Smooth muscle cell (in vitro differentiated cells): ENCODE measurements around the gene CCDC47. TPM values are rescaled to one million over a fixed set of nuclear protein-coding genes. Genes with fewer than 3 reads are reported as not detected.
A peak's percentile ranks its signal among the peaks of the same experiment; 100 is the strongest.

Source experiments
- DNase-seq: peaks from one replicate; lab custom pipeline; 2025; ENCODE audit not compliant: unreplicated experiment; lab: John Stamatoyannopoulos, UW
- H2AFZ ChIP-seq: fragments of 200-600 bp; sonication (generic); 2 replicates; pipeline ENCODE4 v1.6.0; 2016; ENCODE audit warnings: antibody characterized with exemption, low read depth, mild to moderate bottlenecking
- H3F3A ChIP-seq: fragments of 200-600 bp; sonication (generic); 2 replicates; pipeline ENCODE4 v1.6.0; 2017; ENCODE audit warnings: antibody characterized with exemption, low read depth
- H3K27ac ChIP-seq: fragments of 200-600 bp; sonication (generic); 2 replicates; pipeline ENCODE4 v1.5.1; 2016; ENCODE audit warnings: low read depth, mild to moderate bottlenecking
- H3K27me3 ChIP-seq: fragments of 200-600 bp; sonication (generic); 2 replicates; pipeline ENCODE4 v1.6.1; 2016; ENCODE audit warnings: low read depth, mild to moderate bottlenecking
- H3K36me3 ChIP-seq: fragments of 200-600 bp; sonication (generic); 2 replicates; pipeline ENCODE4 v1.5.1; 2016; ENCODE audit warnings: low read depth
- H3K4me1 ChIP-seq: fragments of 200-600 bp; sonication (generic); 2 replicates; pipeline ENCODE4 v1.5.1; 2016; ENCODE audit warnings: low read depth
- H3K4me2 ChIP-seq: fragments of 200-600 bp; sonication (generic); 2 replicates; pipeline ENCODE4 v1.6.0; 2016; ENCODE audit warnings: mild to moderate bottlenecking
- H3K4me3 ChIP-seq: fragments of 200-600 bp; sonication (generic); 2 replicates; pipeline ENCODE4 v1.5.1; 2016; ENCODE audit warnings: mild to moderate bottlenecking
- H3K79me2 ChIP-seq: fragments of 200-600 bp; sonication (generic); 2 replicates; pipeline ENCODE4 v1.6.0; 2016; ENCODE audit warnings: low read depth, mild to moderate bottlenecking
- H3K9ac ChIP-seq: fragments of 200-600 bp; sonication (generic); 2 replicates; pipeline ENCODE4 v1.6.0; 2016; ENCODE audit warnings: low read depth
- H3K9me3 ChIP-seq: fragments of 200-600 bp; sonication (generic); replicated peaks from 2 replicates; pipeline ENCODE4 v1.5.1; 2016; ENCODE audit warnings: low read depth
- H4K20me1 ChIP-seq: fragments of 200-600 bp; sonication (generic); 2 replicates; pipeline ENCODE4 v1.6.0; 2016; ENCODE audit warnings: low read depth
- WGBS: methylation state at CpG from one replicate; pipeline ENCODE4 v1.1.7; 2016; ENCODE audit warnings: low lambda C conversion rate; 5-methylcytosine and 5-hydroxymethylcytosine counted together
- polyA plus RNA-seq: library from polyadenylated mRNA; unstranded; fragments of >200 nt; fragmentation: Nextera tagmentation; extraction: Ambion mirVana; gene quantifications from 2 replicates; pipeline ENCODE4 v1.2.1, GENCODE V29; 2016
- total RNA-seq: library from RNA; depleted of rRNA; stranded (reverse); fragments of >200 nt; gene quantifications from 2 replicates; pipeline ENCODE4 v1.2.3, GENCODE V29; 2014
- TF ChIP-seq, protein P1 (sequence below): fragments of 200-600 bp; sonication (generic); IDR thresholded peaks from 2 replicates; pipeline ENCODE4 v1.5.1; 2017; ENCODE audit warnings: borderline replicate concordance, mild to moderate bottlenecking, antibody characterized with exemption; ENCODE audit not compliant: insufficient read depth, poor library complexity, severe bottlenecking

Gene CCDC47
- total and polyA plus RNA-seq, 2 experiments from 2014 or later: 47.7 to 63.4 TPM

DNA sequence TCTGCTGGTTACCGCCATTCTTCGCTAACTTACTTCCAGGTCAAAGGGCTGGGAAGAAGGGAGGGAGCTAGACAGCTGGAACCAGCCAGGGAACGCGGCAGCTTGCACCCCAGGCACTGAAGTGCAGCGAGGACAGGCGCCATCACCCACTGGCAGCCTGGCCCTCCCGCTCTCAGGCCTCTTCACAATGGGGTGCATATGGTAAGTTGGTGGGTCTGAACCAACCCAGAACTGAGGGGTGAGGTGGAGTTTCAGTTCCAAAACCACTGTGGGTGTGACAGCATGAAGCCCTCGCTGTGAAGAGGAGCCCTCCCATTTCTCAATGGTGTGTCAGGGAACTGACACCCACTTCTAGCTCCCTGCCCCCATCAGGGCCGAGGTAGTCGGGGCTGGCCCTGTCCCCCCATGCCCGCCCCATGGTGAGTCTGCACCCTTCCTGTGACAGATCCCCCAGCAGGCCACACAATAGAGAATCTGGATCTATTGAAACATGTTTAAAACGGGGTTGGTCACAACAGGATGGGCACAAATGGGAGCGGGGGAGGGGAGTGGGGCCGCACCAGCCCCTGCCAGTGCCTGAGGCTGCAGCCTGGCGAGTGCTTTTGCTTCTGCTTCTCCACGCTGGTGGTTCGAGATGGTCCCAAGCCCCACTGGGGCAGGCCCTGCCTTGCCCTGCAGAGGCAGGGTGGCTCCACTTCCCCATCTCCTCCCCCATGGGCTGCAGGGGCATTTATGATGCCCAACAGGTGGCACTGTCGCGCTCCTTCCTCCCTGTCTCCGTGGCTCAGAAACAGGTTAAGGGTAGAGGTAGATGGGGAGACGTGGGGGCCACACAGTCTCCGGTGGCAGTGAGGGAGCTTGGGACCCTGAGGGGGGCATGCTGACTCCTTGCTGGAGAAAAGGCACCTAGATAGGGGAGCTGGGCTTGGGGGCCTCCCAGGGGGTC is 75.8 kb downstream of the CCDC47 start:
- TF ChIP-seq, protein P1, sequence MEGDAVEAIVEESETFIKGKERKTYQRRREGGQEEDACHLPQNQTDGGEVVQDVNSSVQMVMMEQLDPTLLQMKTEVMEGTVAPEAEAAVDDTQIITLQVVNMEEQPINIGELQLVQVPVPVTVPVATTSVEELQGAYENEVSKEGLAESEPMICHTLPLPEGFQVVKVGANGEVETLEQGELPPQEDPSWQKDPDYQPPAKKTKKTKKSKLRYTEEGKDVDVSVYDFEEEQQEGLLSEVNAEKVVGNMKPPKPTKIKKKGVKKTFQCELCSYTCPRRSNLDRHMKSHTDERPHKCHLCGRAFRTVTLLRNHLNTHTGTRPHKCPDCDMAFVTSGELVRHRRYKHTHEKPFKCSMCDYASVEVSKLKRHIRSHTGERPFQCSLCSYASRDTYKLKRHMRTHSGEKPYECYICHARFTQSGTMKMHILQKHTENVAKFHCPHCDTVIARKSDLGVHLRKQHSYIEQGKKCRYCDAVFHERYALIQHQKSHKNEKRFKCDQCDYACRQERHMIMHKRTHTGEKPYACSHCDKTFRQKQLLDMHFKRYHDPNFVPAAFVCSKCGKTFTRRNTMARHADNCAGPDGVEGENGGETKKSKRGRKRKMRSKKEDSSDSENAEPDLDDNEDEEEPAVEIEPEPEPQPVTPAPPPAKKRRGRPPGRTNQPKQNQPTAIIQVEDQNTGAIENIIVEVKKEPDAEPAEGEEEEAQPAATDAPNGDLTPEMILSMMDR: peak; percentile 31

DNA sequence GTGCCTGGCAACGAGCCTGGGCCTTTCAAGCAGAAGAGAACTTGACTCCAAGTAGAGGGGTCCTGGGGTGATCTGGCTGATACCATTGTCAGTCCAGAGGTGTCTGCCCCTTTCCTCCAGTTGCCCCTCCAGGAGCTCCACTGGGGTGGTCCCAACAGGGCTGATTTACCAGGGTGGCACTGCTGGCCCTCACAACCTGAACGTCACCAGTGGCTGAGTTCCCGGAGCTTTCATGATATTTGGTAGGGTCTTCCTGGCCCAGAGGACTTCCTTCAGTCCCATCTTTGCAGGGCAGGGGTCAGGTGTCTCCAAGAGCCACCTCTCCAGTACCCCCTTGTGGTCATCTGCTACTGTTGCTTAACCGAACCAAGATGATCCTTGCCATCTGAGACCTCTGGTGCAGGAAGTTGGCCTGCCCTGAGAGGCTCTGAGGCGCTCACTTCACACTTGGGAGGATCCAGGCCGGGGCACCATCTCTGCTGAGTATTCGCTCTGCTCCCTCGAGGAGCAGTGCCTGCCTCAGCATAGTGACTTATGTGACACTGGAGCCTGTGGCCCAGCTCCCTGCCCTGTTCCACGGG is 76.9 kb downstream of the CCDC47 start:
- Histone ChIP-seq H3K79me2 (no peaks in the 10 kb centered on the region), H3K9ac (no peak overlapping the region), H3K27ac (no peak overlapping the region), H3K9me3 (no peaks in the 10 kb centered on the region), H3K36me3 (no peaks in the 10 kb centered on the region), H4K20me1 (peaks cover 19% of the 10 kb centered on the region), H3K27me3 (no peaks in the 10 kb centered on the region), H3F3A (no peaks in the 10 kb centered on the region), H3K4me1 (peaks cover 11% of the 10 kb centered on the region), H2AFZ (no peak overlapping the region), H3K4me3 (no peak overlapping the region), H3K4me2 (no peak overlapping the region)
- no peak for DNase-seq
- TF ChIP-seq, protein P1: peak; percentile 20
- 87% methylated on average over 9 of the region's 9 CpGs for WGBS

More for the DNA sequence above, 75.8 kb downstream of the CCDC47 start:
- Histone ChIP-seq H2AFZ (no peak overlapping the region), H3K4me3 (no peak overlapping the region), H4K20me1 (peaks cover 20% of the 10 kb centered on the region), H3K4me2 (peak overlapping the region; percentile 95), H3K79me2 (no peaks in the 10 kb centered on the region), H3K27ac (no peak overlapping the region), H3K4me1 (peaks cover 13% of the 10 kb centered on the region), H3F3A (no peaks in the 10 kb centered on the region), H3K27me3 (no peaks in the 10 kb centered on the region), H3K9ac (no peak overlapping the region), H3K9me3 (no peaks in the 10 kb centered on the region), H3K36me3 (no peaks in the 10 kb centered on the region)
- WGBS: 88% methylated on average over 22 of the region's 22 CpGs
- no peak for DNase-seq

DNA sequence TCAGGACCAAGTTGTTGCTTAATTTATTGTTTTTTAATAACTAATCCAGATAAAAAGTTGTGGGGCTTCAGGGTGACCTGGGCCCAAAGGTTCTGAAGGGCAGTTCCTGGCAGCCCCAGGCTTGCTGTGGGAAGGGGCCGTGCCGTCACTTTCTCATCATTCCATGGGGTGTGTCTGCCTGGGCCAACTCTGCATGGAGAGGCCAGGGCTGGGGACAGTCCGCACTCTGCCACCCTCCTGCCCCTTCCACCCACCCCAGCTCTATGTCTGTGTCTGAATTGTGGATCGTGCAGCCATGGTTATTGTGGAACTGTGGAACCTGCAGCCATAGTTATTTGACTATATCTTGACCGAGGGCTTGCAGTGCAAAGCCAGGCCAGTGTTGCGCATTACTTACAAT is 77.5 kb downstream of the CCDC47 start:
- Histone ChIP-seq H3F3A (no peaks in the 10 kb centered on the region), H3K79me2 (no peaks in the 10 kb centered on the region), H3K27me3 (no peaks in the 10 kb centered on the region), H3K36me3 (no peaks in the 10 kb centered on the region), H3K9ac (no peak overlapping the region), H3K9me3 (no peaks in the 10 kb centered on the region), H3K4me1 (peaks cover 7% of the 10 kb centered on the region), H3K4me3 (no peak overlapping the region), H2AFZ (no peak overlapping the region), H4K20me1 (peaks cover 14% of the 10 kb centered on the region), H3K27ac (no peak overlapping the region), H3K4me2 (no peak overlapping the region)
- TF ChIP-seq, protein P1: no peak
- 97% methylated on average over 6 of the region's 6 CpGs for WGBS
- DNase-seq: no peak

Other genes starting within 250 kb of the CCDC47 start
- gene DCAF7, start 223.1 kb downstream of the CCDC47 start, total RNA-seq: 29.8 and 36.8 TPM in 2 replicates
- gene DCAF7, start 223.1 kb downstream of the CCDC47 start, polyA plus RNA-seq: 48.5 and 50.2 TPM in 2 replicates
- gene TACO1, start 172.7 kb downstream of the CCDC47 start, total RNA-seq: 9.6 and 12.7 TPM in 2 replicates
- gene TACO1, start 172.7 kb downstream of the CCDC47 start, polyA plus RNA-seq: 25.1 and 32.3 TPM in 2 replicates
- gene MAP3K3, start 151.2 kb downstream of the CCDC47 start, total RNA-seq: 16.0 and 17.3 TPM in 2 replicates
- gene MAP3K3, start 151.2 kb downstream of the CCDC47 start, polyA plus RNA-seq: 23.6 and 23.8 TPM in 2 replicates
- gene LIMD2, start 73.5 kb downstream of the CCDC47 start, total RNA-seq: 40.7 and 47.9 TPM in 2 replicates
- gene LIMD2, start 73.5 kb downstream of the CCDC47 start, polyA plus RNA-seq: 110 and 124 TPM in 2 replicates
- gene STRADA, start 31.8 kb downstream of the CCDC47 start, total RNA-seq: 13.6 and 18.7 TPM in 2 replicates
- 26.8 and 27.7 TPM in 2 replicates for gene STRADA, start 31.8 kb downstream of the CCDC47 start, polyA plus RNA-seq
- 80.1 and 80.5 TPM in 2 replicates for gene DDX42, start 573 bp upstream of the CCDC47 start, total RNA-seq
- 30.1 and 31.7 TPM in 2 replicates for gene DDX42, start 573 bp upstream of the CCDC47 start, polyA plus RNA-seq
- 32.3 and 46.2 TPM in 2 replicates for gene PSMC5, start 53.8 kb upstream of the CCDC47 start, total RNA-seq
- gene PSMC5, start 53.8 kb upstream of the CCDC47 start, polyA plus RNA-seq: 132 and 153 TPM in 2 replicates
- 32.5 and 46.8 TPM in 2 replicates for gene FTSJ3, start 54.1 kb upstream of the CCDC47 start, total RNA-seq
- gene FTSJ3, start 54.1 kb upstream of the CCDC47 start, polyA plus RNA-seq: 21.9 and 24.8 TPM in 2 replicates
- 41.6 and 43.7 TPM in 2 replicates for gene SMARCD2, start 69.1 kb upstream of the CCDC47 start, total RNA-seq
- gene SMARCD2, start 69.1 kb upstream of the CCDC47 start, polyA plus RNA-seq: 41.9 and 58.6 TPM in 2 replicates
- not detected in 2 replicates for gene CSH2, start 100.1 kb upstream of the CCDC47 start, total RNA-seq
- not detected in 2 replicates for gene CSH2, start 100.1 kb upstream of the CCDC47 start, polyA plus RNA-seq
- gene GH2, start 108.3 kb upstream of the CCDC47 start, total RNA-seq: not detected in 2 replicates
- gene GH2, start 108.3 kb upstream of the CCDC47 start, polyA plus RNA-seq: not detected in 2 replicates
- gene CSH1, start 123.0 kb upstream of the CCDC47 start, total RNA-seq: not detected in 2 replicates
- not detected in 2 replicates for gene CSH1, start 123.0 kb upstream of the CCDC47 start, polyA plus RNA-seq
- not detected in 2 replicates for gene CSHL1, start 137.7 kb upstream of the CCDC47 start, total RNA-seq
- not detected in 2 replicates for gene CSHL1, start 137.7 kb upstream of the CCDC47 start, polyA plus RNA-seq
- gene GH1, start 145.2 kb upstream of the CCDC47 start, total RNA-seq: not detected in 2 replicates
- gene GH1, start 145.2 kb upstream of the CCDC47 start, polyA plus RNA-seq: not detected in 2 replicates
- not detected in 2 replicates for gene CD79B, start 158.7 kb upstream of the CCDC47 start, total RNA-seq
- not detected in 2 replicates for gene CD79B, start 158.7 kb upstream of the CCDC47 start, polyA plus RNA-seq
- under 0.01 and 0.09 TPM in 2 replicates for gene SCN4A, start 199.3 kb upstream of the CCDC47 start, total RNA-seq
- 0.14 TPM in 1 of 2 replicates, not detected in the other for gene SCN4A, start 199.3 kb upstream of the CCDC47 start, polyA plus RNA-seq
- gene PRR29, start 224.8 kb upstream of the CCDC47 start, total RNA-seq: 0.18 TPM in 1 of 2 replicates, not detected in the other
- gene PRR29, start 224.8 kb upstream of the CCDC47 start, polyA plus RNA-seq: 0.34 and 0.58 TPM in 2 replicates
- gene ICAM2, start 247.0 kb upstream of the CCDC47 start, total RNA-seq: 1.6 TPM in 1 of 2 replicates, not detected in the other
- gene ICAM2, start 247.0 kb upstream of the CCDC47 start, polyA plus RNA-seq: 1.0 TPM in 1 of 2 replicates, not detected in the other